Measurements from ENCODE around the gene TTPAL.

GRCh38 chr20:44470327-44470726 is 5.3 kb upstream of the TTPAL start:
- TF ChIP-seq, protein P1, sequence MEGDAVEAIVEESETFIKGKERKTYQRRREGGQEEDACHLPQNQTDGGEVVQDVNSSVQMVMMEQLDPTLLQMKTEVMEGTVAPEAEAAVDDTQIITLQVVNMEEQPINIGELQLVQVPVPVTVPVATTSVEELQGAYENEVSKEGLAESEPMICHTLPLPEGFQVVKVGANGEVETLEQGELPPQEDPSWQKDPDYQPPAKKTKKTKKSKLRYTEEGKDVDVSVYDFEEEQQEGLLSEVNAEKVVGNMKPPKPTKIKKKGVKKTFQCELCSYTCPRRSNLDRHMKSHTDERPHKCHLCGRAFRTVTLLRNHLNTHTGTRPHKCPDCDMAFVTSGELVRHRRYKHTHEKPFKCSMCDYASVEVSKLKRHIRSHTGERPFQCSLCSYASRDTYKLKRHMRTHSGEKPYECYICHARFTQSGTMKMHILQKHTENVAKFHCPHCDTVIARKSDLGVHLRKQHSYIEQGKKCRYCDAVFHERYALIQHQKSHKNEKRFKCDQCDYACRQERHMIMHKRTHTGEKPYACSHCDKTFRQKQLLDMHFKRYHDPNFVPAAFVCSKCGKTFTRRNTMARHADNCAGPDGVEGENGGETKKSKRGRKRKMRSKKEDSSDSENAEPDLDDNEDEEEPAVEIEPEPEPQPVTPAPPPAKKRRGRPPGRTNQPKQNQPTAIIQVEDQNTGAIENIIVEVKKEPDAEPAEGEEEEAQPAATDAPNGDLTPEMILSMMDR (IDR thresholded peaks at IDR 0.05) = no peak
- no peak for TF ChIP-seq POLR2A (IDR thresholded peaks at IDR 0.05)
